ENCODE data around the gene EEF1E1.

The EEF1E1 gene

GRCh38 chr6:8102122-8102958 is at the start of gene EEF1E1:
TSS of gene EEF1E1 (minus strand) at chr6:8102548. CDS start at chr6:8102521, 27 bp downstream.
- DNase-seq (ENCODE audit: low read depth in 2 of 2) = peak; percentile 95 to 98

DNA sequence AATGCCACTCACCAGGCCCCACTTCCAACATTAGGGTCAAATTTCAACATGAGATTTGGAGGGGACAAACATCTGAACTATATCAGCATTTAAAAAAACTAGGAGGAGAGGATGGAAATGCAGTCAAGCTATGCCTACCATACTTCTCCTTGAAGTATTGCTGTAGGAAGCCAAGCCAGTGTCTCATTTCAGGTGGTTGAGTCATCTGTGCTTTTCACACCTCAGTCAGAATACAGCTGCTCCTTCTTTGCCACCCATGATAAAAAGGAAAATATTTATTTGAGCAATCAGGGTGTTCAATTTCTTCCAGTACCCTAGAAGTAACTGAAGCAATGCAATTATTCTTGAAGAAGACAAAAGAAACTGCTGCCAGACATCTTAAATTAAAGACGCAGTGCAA is 47.0 kb upstream of the EEF1E1 start:
- DNase-seq (ENCODE audit: low read depth in 2 of 2) = no peak

- no peak for DNase-seq (ENCODE audit: low read depth in 2 of 2)
Measured at GRCh38 chr6:8143945-8144344, 41.6 kb upstream of the EEF1E1 start.

DNA sequence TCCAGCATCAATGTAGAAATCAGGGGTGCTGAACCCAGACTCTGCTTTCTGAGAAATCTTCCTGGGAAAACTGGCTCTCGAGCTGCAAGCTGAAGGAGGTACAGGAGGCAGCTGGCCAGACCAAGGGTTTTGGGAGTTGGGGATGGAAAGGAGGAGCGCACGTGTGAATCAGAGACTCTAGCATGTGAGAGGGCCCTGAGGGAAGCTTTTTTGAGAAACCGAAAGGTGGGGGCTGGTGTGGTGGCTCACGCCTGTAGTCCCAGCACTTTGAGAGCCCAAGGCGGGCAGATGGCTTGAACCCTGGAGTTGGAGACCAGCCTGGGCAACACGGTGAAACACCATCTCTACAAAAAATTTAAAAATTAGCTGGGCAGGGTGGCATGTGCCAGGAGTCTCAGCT is 37.1 kb upstream of the EEF1E1 start:
- DNase-seq (ENCODE audit: low read depth in 2 of 2) = no peak

DNA sequence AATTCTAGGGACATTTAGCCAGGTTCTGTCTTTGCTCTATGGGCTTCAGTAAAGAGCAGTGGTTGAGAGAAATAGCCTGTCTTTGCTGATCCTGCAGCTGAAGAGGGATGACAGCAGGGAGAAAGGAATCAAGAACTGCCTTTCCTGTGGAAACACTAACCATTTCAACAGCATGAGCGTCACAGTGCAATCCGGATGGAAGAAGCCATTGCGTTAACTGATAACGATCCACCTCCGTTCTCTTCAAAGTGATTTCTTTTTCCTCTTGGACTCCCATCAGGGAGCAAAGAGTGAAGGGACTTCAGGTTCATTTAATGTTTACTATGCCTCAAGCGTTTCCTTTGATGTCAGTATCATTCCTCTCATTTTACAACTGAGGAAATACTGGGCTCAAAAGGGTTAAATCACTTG is 35.2 kb upstream of the EEF1E1 start:
- DNase-seq (ENCODE audit: low read depth in 2 of 2) = no peak

- DNase-seq (ENCODE audit: low read depth in 2 of 2) = no peak
Measured at GRCh38 chr6:8135276-8135675, 32.9 kb upstream of the EEF1E1 start.

- DNase-seq (ENCODE audit: low read depth in 2 of 2) = no peak
Measured at GRCh38 chr6:8132130-8132529, 29.8 kb upstream of the EEF1E1 start.

DNA sequence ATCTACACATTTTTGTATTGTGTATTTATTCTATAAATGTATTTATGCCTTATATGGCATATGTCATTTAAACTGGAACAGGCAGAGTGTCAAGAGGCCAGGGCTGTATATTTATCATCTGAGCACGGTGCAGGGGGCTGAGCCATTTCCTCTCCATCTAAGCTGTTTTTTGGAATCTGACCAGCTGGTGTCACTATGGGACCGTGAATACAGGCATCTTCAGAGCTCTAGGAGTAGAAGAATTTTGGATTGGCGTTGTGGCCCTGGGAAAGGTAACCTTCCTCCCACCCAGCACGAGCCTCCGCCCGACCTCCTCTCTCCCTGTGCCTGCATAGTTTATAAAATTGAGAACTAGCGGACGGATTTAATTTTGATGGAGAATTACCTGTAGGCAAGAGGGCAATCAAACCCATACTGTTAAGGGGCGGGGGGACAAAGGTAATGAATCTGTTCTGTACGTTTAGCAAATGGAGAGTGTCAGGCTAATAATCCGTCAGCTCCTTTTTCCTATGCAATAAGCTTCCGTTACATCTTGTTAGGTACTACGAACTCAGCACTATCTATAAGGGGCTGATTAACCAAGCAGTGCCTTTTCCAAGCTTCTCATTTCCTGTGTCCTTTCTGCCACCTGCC is 29.0 kb upstream of the EEF1E1 start:
- DNase-seq (ENCODE audit: low read depth in 2 of 2) = no peak

- DNase-seq (ENCODE audit: low read depth in 2 of 2) = no peak
Measured at GRCh38 chr6:8130399-8130798, 28.1 kb upstream of the EEF1E1 start.

- DNase-seq (ENCODE audit: low read depth in 2 of 2) = no peak
Measured at GRCh38 chr6:8123236-8123635, 20.9 kb upstream of the EEF1E1 start.

DNA sequence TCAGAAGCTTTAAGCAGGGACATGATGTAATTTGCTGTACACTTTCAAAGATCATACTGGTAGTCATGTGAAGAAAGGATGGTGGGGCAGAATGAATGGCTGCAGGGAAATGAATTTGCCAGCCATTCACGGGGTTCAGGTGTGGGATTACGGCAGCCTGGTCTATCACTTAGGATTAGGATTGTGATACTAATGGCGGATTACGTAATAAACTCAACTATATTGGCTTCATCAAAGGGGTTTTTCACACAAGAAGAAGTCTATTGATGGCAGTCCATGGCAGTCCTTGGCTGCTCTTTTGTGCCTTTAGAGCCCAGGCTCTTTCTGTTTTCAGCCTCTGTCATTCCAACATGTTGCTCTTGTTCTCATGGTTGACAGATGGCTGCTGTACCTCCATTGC is 12.6 kb upstream of the EEF1E1 start:
- DNase-seq (ENCODE audit: low read depth in 2 of 2) = no peak

DNA sequence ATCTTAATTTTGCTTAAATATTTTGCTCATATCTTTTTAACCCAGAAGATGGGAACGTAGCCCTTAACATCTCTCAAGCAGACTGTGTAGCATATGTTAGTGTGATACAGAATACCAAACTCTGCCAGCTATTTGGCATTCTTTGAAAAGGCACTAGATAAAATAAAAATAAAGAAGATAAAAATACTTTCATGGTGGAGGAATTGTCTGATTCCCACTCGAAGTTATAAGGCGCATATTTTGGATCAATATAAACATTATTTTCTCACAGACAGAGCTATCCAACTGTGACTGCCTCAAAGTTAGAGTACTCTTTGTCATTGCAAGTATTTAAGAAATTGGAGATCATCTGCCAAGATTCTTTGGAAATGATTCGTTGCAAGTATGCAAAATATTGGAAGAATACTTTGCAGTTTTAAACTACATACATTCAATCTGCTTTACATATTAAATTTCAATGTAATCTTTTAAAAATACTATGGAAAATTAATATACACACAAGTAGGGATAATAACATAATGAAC is 10.8 kb upstream of the EEF1E1 start:
- DNase-seq (ENCODE audit: low read depth in 2 of 2) = no peak

- no peak for DNase-seq (ENCODE audit: low read depth in 2 of 2)
Measured at GRCh38 chr6:8110725-8111124, 8.4 kb upstream of the EEF1E1 start.

DNA sequence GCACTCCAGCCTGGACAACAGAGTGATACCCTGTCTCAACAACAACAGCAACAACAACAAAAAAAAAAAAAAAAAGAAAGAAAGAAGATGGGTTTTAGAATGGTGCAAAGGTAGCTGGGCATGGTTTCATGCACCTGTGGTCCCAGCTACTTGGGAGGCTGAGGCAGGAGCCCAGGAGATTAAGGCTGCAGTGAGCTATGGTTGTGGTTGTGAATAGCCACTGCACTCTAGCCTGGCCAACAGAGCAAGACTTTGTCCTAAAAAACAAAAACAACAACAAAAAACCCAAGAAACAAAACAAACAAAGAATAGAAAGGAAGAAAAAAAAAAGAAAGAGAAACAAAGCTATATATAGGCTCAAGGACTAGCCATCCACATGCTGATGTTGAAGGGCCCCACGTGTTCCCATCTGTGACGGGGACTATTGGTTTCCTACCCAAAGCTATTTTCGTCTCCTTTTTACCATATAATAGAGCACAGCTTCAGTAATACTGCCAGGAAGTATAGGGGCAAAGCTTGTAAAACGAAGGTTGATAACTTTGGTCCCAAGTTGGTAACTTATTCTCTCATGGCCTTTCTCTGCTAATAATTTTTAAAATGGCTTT is 7.9 kb upstream of the EEF1E1 start:
- no peak for DNase-seq (ENCODE audit: low read depth in 2 of 2)

DNA sequence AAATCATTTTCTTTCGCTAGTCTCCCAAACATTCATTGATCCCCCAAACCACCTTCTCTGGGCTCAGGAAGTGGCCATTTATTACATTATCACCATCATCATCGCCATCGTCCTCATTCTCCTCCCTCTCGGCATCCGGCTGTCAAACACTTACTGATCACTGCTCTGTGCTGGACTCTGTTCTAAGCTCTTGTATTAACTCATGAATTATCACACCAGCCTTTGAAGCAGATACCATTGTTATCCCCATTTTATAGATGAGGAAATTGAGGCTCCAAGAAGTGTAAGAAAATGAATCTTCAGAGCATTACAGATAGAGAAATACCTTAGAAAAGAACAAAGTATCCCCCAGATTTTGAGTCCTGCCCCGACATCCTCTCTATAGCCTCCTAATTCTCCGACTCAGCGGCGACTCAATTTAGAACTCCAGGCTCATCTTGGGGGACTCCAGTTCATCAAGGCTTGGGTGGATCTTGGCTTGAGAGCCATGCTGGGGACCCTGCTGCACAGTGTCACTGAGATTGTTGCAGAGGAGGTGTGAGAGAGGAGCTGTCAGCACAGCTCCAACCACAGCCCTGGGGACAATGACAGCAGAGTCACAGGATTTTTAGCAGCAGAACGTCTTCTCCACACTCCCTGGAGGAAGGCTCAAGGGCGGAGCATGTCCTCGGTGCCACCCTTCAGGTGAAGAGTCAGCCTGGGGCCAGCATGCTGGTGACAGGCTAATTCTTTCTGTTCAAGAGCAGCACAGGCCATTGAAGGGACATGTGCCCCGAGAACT is 6.6 kb upstream of the EEF1E1 start:
- DNase-seq (ENCODE audit: low read depth in 2 of 2) = no peak

DNA sequence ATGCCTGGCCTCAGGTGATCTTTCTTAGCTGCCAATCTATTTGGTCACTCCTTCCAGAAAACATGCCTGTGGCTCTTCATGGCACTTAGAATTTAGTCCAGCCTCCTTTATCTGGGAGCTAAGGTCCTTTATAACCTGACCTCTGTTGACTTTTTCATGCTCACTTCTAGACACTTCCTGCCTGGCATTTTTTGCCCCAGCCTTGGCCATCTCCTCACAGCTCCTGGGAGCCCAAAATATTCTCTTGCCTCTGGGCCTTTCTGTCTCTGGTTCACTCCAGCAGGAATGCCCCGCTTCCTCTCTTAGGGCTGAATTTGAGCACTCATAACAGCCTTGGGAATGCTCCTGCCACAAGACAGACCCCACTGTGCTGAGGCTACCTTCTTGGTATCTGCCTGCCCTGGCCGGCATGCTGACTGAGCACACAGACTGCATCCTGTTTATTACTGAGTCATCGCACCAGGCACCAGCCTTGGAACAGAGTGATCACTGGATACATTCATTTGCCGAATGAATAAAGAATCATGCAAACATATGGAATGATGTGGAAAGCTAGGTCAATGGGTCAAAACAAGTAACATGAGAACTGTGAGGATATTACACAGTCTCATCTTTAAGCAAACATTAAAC is 5.8 kb upstream of the EEF1E1 start:
- no peak for DNase-seq (ENCODE audit: low read depth in 2 of 2)

- DNase-seq (ENCODE audit: low read depth in 2 of 2) = no peak
Measured at GRCh38 chr6:8105791-8106190, 3.4 kb upstream of the EEF1E1 start.

- DNase-seq (ENCODE audit: low read depth in 2 of 2) = no peak
Measured at GRCh38 chr6:8103726-8104125, 1.4 kb upstream of the EEF1E1 start.

DNA sequence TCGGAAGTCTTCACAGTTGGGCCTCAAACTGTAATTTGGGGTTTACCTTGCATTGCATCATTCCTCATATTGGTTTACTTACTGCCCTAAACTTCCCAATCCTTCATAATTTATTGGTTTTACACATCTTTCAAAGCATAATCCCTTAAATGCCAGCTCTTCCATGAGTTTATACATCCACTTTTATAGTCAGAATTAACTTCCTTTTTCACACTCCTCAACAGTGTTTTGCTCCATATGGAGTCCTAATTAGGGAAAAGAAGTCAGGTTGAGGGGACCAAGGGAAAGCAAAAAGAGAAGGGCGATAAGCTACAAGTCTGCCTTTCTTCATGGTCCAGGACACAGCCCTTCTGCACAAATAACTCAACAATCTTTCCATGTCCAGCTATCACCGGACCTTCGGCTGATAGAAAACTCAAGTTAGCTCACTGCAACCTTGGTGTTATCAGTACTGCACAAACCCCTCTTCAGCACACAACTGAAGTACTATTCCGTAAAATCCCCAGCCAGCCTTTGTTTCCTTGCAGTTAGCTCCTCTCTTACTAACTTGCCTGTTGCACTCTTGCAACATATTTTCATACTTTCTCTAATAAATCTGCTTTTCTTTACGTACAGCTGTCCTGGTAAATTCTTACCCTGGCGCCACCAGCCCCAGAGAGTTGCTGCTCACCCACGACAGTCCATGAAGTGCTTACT is 2.0 kb downstream of the EEF1E1 start:
- no peak for DNase-seq (ENCODE audit: low read depth in 2 of 2)

DNA sequence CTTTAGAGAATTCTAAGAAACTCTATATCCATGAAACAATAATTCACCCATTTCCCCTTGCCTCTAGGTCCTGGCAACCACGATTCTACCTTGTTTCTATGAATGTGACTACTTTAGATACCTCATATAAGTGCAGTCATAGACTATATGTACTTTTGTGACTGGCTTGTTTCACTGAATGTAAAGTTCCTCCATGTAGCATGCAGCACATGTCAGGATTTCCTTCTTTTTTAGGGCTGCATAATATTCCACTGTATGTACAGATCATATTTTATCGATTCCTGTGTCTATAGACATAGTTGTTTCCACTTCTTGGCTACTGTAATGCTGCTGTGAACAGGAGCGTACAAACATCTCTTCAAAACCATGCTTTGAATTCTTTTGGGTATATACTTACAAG is 11.7 kb downstream of the EEF1E1 start:
- no peak for DNase-seq (ENCODE audit: low read depth in 2 of 2)

DNA sequence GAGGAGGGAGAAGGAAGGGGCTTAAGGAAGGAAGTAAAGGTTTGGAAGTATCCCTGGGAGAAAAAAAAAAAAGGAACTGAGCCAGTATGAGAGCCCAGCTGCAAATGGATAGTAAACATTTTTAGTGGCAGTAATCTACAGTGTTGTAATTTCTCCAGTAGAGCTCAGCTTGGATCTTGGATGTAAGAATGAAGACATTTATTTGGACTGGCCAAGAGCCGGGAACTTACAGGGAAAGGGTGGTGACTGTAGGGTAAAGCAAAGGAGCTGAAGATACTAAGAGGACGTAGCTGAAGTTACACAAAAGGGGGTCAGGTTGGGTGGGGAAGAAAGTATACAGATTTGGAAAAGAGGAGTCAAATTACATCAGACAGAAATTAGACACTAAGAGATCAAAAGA is 13.5 kb downstream of the EEF1E1 start:
- no peak for DNase-seq (ENCODE audit: low read depth in 2 of 2)
